ENCODE results near the gene ORAI3. TPM values are rescaled to one million over a fixed set of nuclear protein-coding genes. Genes with fewer than 3 reads are reported as not detected.

The ORAI3 gene
- total and polyA plus RNA-seq, 2 donors (not counting 1 experiment from before 2014, with no cell fraction given) = 41.1 to 74.1 TPM

DNA sequence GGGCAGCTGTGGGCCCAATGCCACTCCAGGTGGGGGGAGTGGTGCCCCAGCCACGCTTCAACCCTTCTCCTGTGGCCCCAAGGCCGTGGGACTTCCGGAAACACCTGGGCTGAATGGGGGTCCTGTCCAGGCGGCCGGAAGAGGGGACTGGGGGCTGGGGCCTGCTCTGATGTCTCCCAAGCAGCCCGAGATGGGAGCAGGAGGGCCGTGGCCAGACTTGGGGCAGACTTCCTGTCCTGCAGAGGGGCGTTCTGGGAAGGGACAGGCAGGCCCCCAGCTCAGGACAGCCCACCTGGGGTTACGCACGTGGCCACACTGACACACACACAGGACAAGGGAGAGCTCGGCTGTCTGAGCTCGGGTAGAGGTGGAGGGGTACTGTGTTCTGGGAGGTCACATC is 41.2 kb downstream of the ORAI3 start:
- Histone ChIP-seq H3K27ac (ENCODE audit: insufficient read depth, low read length) (no peak overlapping the region), H3K4me3 (replicated peaks in 1 of 4; ENCODE audit: control extremely low read depth in 1 of 4, insufficient read depth in 1 of 4, low read depth in 3 of 4, low read length in 4 of 4) (no peak overlapping the region), H3K4me1 (ENCODE audit: control insufficient read depth, extremely low read depth, insufficient read depth, low read length) (peaks cover 10% of the 10 kb centered on the region), H3K9ac (ENCODE audit: insufficient read depth, low read length) (no peak overlapping the region), H2AFZ (ENCODE audit: low read length) (no peak overlapping the region), H3K27me3 (ENCODE audit: control insufficient read depth, insufficient read depth, low read length) (no peaks in the 10 kb centered on the region), H3K4me2 (ENCODE audit: extremely low read depth, insufficient read depth, low read length) (no peak overlapping the region), H4K20me1 (ENCODE audit: control insufficient read depth, extremely low read depth, insufficient read depth, low read length) (no peaks in the 10 kb centered on the region), H3K79me2 (ENCODE audit: control insufficient read depth, insufficient read depth, low read length) (no peaks in the 10 kb centered on the region), H3K9me3 (ENCODE audit: control insufficient read depth, insufficient read depth, low read depth, low read length) (no peaks in the 10 kb centered on the region), H3K36me3 (ENCODE audit: control insufficient read depth, insufficient read depth, low read length) (peaks cover 7% of the 10 kb centered on the region)
- no peak for DNase-seq (ENCODE audit: low read depth in 2 of 2)
- TF ChIP-seq, protein P1, sequence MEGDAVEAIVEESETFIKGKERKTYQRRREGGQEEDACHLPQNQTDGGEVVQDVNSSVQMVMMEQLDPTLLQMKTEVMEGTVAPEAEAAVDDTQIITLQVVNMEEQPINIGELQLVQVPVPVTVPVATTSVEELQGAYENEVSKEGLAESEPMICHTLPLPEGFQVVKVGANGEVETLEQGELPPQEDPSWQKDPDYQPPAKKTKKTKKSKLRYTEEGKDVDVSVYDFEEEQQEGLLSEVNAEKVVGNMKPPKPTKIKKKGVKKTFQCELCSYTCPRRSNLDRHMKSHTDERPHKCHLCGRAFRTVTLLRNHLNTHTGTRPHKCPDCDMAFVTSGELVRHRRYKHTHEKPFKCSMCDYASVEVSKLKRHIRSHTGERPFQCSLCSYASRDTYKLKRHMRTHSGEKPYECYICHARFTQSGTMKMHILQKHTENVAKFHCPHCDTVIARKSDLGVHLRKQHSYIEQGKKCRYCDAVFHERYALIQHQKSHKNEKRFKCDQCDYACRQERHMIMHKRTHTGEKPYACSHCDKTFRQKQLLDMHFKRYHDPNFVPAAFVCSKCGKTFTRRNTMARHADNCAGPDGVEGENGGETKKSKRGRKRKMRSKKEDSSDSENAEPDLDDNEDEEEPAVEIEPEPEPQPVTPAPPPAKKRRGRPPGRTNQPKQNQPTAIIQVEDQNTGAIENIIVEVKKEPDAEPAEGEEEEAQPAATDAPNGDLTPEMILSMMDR (conservative IDR thresholded peaks at IDR 0.05 in 1 of 2, IDR thresholded peaks at IDR 0.05 in 1 of 2; ENCODE audit: low read depth in 1 of 2, low read length in 2 of 2) = no peak
- no peak for TF ChIP-seq EZH2 (IDR thresholded peaks at IDR 0.05; ENCODE audit: low read length, missing control alignments)

DNA sequence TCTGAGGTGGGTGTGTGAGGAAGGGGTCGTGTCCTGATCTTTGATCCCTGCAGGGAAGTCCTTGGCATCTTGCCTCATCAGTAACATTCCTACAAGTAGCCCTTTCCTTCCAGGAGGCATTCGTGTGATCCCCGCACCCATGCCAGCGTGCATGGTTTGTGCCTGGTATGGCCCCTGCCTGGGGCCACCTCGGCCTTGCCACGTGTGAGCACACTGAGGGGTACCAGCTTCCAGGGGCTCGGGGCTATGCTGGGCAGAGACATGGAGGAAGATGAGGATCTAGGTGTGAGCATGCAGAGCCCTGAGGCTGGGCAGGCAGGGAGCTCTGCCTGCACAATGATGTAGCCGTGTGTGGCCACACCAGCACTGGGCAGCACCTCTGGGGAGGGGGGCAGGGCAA is 42.2 kb downstream of the ORAI3 start:
- peaks cover 7% of the 10 kb centered on the region for H3K36me3 ChIP-seq (ENCODE audit: control insufficient read depth, insufficient read depth, low read length)
- no peaks in the 10 kb centered on the region for H3K9me3 ChIP-seq (ENCODE audit: control insufficient read depth, insufficient read depth, low read depth, low read length)
- no peak overlapping the region for H2AFZ ChIP-seq (ENCODE audit: low read length)
- H3K4me3 ChIP-seq (replicated peaks in 1 of 4; ENCODE audit: control extremely low read depth in 1 of 4, insufficient read depth in 1 of 4, low read depth in 3 of 4, low read length in 4 of 4) = no peak overlapping the region
- no peak for DNase-seq (ENCODE audit: low read depth in 2 of 2)
- no peaks in the 10 kb centered on the region for H3K27me3 ChIP-seq (ENCODE audit: control insufficient read depth, insufficient read depth, low read length)
- TF ChIP-seq, protein P1 (conservative IDR thresholded peaks at IDR 0.05 in 1 of 2, IDR thresholded peaks at IDR 0.05 in 1 of 2; ENCODE audit: low read depth in 1 of 2, low read length in 2 of 2) = no peak
- no peak for TF ChIP-seq EZH2 (IDR thresholded peaks at IDR 0.05; ENCODE audit: low read length, missing control alignments)
- H3K9ac ChIP-seq (ENCODE audit: insufficient read depth, low read length) = no peak overlapping the region
- no peak overlapping the region for H3K4me2 ChIP-seq (ENCODE audit: extremely low read depth, insufficient read depth, low read length)
- H3K27ac ChIP-seq (ENCODE audit: insufficient read depth, low read length) = no peak overlapping the region
- peaks cover under 1% of the 10 kb centered on the region for H3K4me1 ChIP-seq (ENCODE audit: control insufficient read depth, extremely low read depth, insufficient read depth, low read length)
- no peaks in the 10 kb centered on the region for H4K20me1 ChIP-seq (ENCODE audit: control insufficient read depth, extremely low read depth, insufficient read depth, low read length)
- H3K79me2 ChIP-seq (ENCODE audit: control insufficient read depth, insufficient read depth, low read length) = no peaks in the 10 kb centered on the region

DNA sequence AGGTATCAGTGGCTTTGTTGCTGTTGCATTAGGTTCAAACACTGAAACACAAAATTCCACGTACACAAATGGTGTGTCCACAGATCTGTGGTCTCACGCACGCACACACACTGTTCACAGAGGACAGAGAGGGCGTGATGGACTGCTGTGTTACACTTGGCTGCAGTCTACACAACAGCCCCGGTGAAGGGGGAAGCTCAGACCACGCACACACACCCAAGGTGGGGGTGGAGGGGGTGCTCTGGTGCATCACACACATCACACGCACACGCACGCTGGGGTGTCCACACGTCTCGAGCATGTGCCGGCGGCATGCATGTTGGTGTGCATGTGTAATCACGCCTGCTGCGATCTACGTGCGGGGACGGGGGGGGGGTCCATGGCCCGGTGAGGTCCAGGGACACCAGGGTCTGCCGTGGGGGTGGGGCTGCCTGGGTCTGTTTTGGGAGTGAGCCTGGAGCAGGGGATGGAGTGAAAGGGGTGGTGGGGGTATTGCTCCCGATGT is 43.5 kb downstream of the ORAI3 start:
- H3K4me3 ChIP-seq (replicated peaks in 1 of 4; ENCODE audit: control extremely low read depth in 1 of 4, insufficient read depth in 1 of 4, low read depth in 3 of 4, low read length in 4 of 4) = no peak overlapping the region
- DNase-seq (ENCODE audit: low read depth in 2 of 2) = no peak
- peaks cover 4% of the 10 kb centered on the region for H3K36me3 ChIP-seq (ENCODE audit: control insufficient read depth, insufficient read depth, low read length)
- H3K4me2 ChIP-seq (ENCODE audit: extremely low read depth, insufficient read depth, low read length) = no peak overlapping the region
- H4K20me1 ChIP-seq (ENCODE audit: control insufficient read depth, extremely low read depth, insufficient read depth, low read length) = no peaks in the 10 kb centered on the region
- TF ChIP-seq EZH2 (IDR thresholded peaks at IDR 0.05; ENCODE audit: low read length, missing control alignments) = no peak
- TF ChIP-seq, protein P1 (conservative IDR thresholded peaks at IDR 0.05 in 1 of 2, IDR thresholded peaks at IDR 0.05 in 1 of 2; ENCODE audit: low read depth in 1 of 2, low read length in 2 of 2) = no peak
- H3K9ac ChIP-seq (ENCODE audit: insufficient read depth, low read length) = no peak overlapping the region
- no peak overlapping the region for H3K27ac ChIP-seq (ENCODE audit: insufficient read depth, low read length)
- H3K27me3 ChIP-seq (ENCODE audit: control insufficient read depth, insufficient read depth, low read length) = no peaks in the 10 kb centered on the region
- H3K4me1 ChIP-seq (ENCODE audit: control insufficient read depth, extremely low read depth, insufficient read depth, low read length) = peaks cover 2% of the 10 kb centered on the region
- H3K9me3 ChIP-seq (ENCODE audit: control insufficient read depth, insufficient read depth, low read depth, low read length) = no peaks in the 10 kb centered on the region
- H3K79me2 ChIP-seq (ENCODE audit: control insufficient read depth, insufficient read depth, low read length) = no peaks in the 10 kb centered on the region
- no peak overlapping the region for H2AFZ ChIP-seq (ENCODE audit: low read length)

Measured in fibroblast of lung (primary cell).